GM12891 (cell line): ENCODE data around the gene ADGRB2.
A peak's percentile ranks its signal among the peaks of the same experiment; 100 is the strongest.

Experiments
- DNase-seq: peaks from one replicate; pipeline ENCODE4 v3.0.0; 2011; ENCODE audit warnings: low spot score; ENCODE audit not compliant: insufficient read length
- FAIRE-seq: peaks from 2 replicates; lab custom pipeline; 2011; peaks lifted over from hg19 to GRCh38; lab: Jason Lieb, UNC
- PAX5 ChIP-seq: IDR thresholded peaks from 2 replicates; pipeline ENCODE4 v1.6.1; 2011; ENCODE audit warnings: low read length, moderate library complexity, mild to moderate bottlenecking; ENCODE audit not compliant: insufficient read depth, severe bottlenecking
- POLR2A ChIP-seq: IDR thresholded peaks from 2 replicates; pipeline ENCODE4 v1.6.1; 2011; ENCODE audit warnings: low read depth, low read length, control low read depth
- POLR2AphosphoS5 ChIP-seq: IDR thresholded peaks from 2 replicates; pipeline ENCODE4 v1.6.1; 2011; ENCODE audit warnings: low read depth, low read length, control low read depth
- POU2F2 ChIP-seq: IDR thresholded peaks from 2 replicates; pipeline ENCODE4 v1.6.1; 2011; ENCODE audit warnings: low read depth, mild to moderate bottlenecking, control low read depth, low read length, moderate library complexity
- SPI1 ChIP-seq: IDR thresholded peaks from 2 replicates; pipeline ENCODE4 v1.6.1; 2011; ENCODE audit warnings: low read depth, low read length, control low read depth
- TAF1 ChIP-seq: IDR thresholded peaks from 2 replicates; pipeline ENCODE4 v1.6.1; 2011; ENCODE audit warnings: low read depth, low read length, control low read depth

ADGRB2 gene

GRCh38 chr1:31704271-31705079 lies 59.7 kb downstream of the ADGRB2 start:
- no peak for DNase-seq
- FAIRE-seq, result no peak
- TF ChIP-seq POU2F2 (no peak), TAF1 (no peak), POLR2AphosphoS5 (no peak), SPI1 (no peak), PAX5 (no peak), POLR2A (no peak)

- TF ChIP-seq POLR2A, result no peak
- no peak for TF ChIP-seq TAF1
- no peak for TF ChIP-seq SPI1
- no peak for TF ChIP-seq PAX5
- TF ChIP-seq POLR2AphosphoS5, result no peak
- no peak for TF ChIP-seq POU2F2
- no peak for DNase-seq
- FAIRE-seq, result no peak
These were observed 60.5 kb downstream of the ADGRB2 start, which contains the start of gene COL16A1 for GRCh38 chr1:31703431-31704270. TSS of gene COL16A1 (minus strand) at chr1:31704017. CDS start at chr1:31702193, 1,824 bp downstream.

GRCh38 chr1:31702836-31703404 lies 61.2 kb downstream of the ADGRB2 start:
- DNase-seq, result no peak
- FAIRE-seq, result peak; percentile 28
- TF ChIP-seq POU2F2 (no peak), PAX5 (no peak), SPI1 (no peak), POLR2A (no peak), POLR2AphosphoS5 (no peak), TAF1 (no peak)

- DNase-seq (no peak), FAIRE-seq (peak; percentile 43)
- TF ChIP-seq TAF1 (no peak), POLR2A (no peak), PAX5 (no peak), SPI1 (no peak), POLR2AphosphoS5 (no peak)
These were observed 62.9 kb downstream of the ADGRB2 start for GRCh38 chr1:31701091-31701736.

GRCh38 chr1:31700468-31701090 lies 63.6 kb downstream of the ADGRB2 start:
- no peak for FAIRE-seq
- DNase-seq, result no peak
- TF ChIP-seq POLR2AphosphoS5 (no peak), POU2F2 (no peak), POLR2A (no peak), PAX5 (no peak), SPI1 (no peak), TAF1 (no peak)

GRCh38 chr1:31699341-31699891 lies 64.7 kb downstream of the ADGRB2 start:
- FAIRE-seq (peak; percentile 99), DNase-seq (peak; percentile 65)
- TF ChIP-seq SPI1 (peak; percentile 5; the same call in 1 of the 2 replicates), PAX5 (peak; percentile 72), TAF1 (no peak)

- DNase-seq (no peak), FAIRE-seq (no peak)
- TF ChIP-seq TAF1 (no peak), SPI1 (no peak), POU2F2 (no peak), POLR2AphosphoS5 (no peak)
These were observed 66.7 kb downstream of the ADGRB2 start for GRCh38 chr1:31697369-31697984.

GRCh38 chr1:31696242-31696641 lies 67.9 kb downstream of the ADGRB2 start:
- TF ChIP-seq TAF1 (no peak), POU2F2 (no peak), POLR2AphosphoS5 (no peak), SPI1 (no peak), POLR2A (no peak), PAX5 (no peak)
- DNase-seq, result no peak
- FAIRE-seq, result no peak

GRCh38 chr1:31695327-31695726 lies 68.8 kb downstream of the ADGRB2 start:
- DNase-seq (no peak), FAIRE-seq (no peak)

More at GRCh38 chr1:31695327-31695726, 68.8 kb downstream of the ADGRB2 start:
- TF ChIP-seq SPI1 (no peak), PAX5 (no peak), POLR2AphosphoS5 (no peak), TAF1 (no peak), POU2F2 (no peak), POLR2A (no peak)
